SU-DHL-6 (cell line): ENCODE data around the gene FAM83C.

Experiments used
- EZH2phosphoT487 ChIP-seq: fragments of 200-600 bp; sonication (generic), shearing (Covaris generic); conservative IDR thresholded peaks from 2 replicates; pipeline ENCODE4 v1.6.1; 2018; ENCODE audit warnings: mild to moderate bottlenecking, antibody characterized with exemption, low read length, moderate library complexity, mixed read lengths
- TF ChIP-seq, protein P1 (sequence below): fragments of 200-600 bp; sonication (generic); IDR thresholded peaks from one replicate; pipeline ENCODE4 v1.5.1; 2017; ENCODE audit warnings: antibody characterized with exemption, mild to moderate bottlenecking, low read length, moderate library complexity; ENCODE audit not compliant: insufficient read depth, poor library complexity, severe bottlenecking

DNA sequence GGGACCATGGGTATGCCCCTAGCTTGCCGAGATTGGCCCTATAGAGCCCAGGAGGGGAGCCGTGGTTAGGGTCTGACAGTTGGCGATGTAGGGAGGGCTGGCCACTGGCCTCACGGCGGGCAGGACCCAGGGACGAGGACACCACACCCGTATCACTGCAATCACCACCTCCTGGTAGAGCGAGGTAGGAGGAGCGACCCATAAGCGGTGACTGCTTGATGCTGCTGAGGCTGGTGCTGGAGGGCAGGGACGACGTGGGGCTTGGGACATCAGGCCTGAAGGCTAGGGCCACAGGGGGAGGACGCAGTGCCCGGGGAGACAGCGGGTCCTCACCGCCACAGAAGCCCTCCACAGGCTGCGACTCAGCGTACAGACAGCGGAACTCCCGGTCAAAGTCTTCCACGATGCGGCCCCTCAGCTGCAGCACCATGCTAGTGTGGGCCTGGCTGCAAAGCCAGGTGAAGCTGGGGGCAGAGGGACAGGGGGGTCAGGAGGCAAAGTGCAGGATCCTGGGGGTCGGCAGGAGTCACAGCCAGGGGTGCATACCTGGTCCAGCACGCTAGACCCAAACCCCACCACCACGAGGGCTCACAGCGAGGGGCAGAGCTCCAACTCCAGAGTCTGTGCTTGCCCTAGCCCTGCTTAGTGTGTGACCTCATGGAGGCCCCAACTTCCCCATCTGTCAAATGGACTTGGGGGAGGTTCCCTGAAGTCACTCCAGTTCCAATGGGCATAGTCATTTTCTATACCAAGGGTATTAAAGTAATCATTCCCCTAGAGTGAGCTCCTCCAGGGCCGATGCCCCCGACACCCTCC is 4.5 kb downstream of the FAM83C start:
- TF ChIP-seq EZH2phosphoT487 = no peak
- TF ChIP-seq, protein P1, sequence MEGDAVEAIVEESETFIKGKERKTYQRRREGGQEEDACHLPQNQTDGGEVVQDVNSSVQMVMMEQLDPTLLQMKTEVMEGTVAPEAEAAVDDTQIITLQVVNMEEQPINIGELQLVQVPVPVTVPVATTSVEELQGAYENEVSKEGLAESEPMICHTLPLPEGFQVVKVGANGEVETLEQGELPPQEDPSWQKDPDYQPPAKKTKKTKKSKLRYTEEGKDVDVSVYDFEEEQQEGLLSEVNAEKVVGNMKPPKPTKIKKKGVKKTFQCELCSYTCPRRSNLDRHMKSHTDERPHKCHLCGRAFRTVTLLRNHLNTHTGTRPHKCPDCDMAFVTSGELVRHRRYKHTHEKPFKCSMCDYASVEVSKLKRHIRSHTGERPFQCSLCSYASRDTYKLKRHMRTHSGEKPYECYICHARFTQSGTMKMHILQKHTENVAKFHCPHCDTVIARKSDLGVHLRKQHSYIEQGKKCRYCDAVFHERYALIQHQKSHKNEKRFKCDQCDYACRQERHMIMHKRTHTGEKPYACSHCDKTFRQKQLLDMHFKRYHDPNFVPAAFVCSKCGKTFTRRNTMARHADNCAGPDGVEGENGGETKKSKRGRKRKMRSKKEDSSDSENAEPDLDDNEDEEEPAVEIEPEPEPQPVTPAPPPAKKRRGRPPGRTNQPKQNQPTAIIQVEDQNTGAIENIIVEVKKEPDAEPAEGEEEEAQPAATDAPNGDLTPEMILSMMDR = no peak
